H1 (cell line): ENCODE data around the gene ERICH3. TPM values are rescaled to one million over a fixed set of nuclear protein-coding genes. Genes with fewer than 3 reads are reported as not detected.

ENCODE experiments used
- CTCF ChIA-PET: fragments of 300-600 bp; sonication (Branson Sonifier 250); formaldehyde crosslinking; loops from one replicate; lab custom pipeline; 2021; ENCODE audit not compliant: partially characterized antibody; lab: Charles Lee
- POLR2A ChIA-PET: fragments of 300-600 bp; sonication (Branson Sonifier 250); formaldehyde crosslinking; loops from one replicate; lab custom pipeline; 2021; ENCODE audit warnings: inconsistent platforms; ENCODE audit not compliant: partially characterized antibody; lab: Charles Lee
- DNase-seq, 2 experiments: peaks; one replicate each; pipeline versions ENCODE4 v3.0.0 to v3.0.0-alpha.2; 2010 to 2022; ENCODE audit warnings: low spot score in 2 of 2, low read depth in 1 of 2, mixed read lengths in 1 of 2
- FAIRE-seq: peaks from 2 replicates; lab custom pipeline; 2011; peaks lifted over from hg19 to GRCh38; lab: Jason Lieb, UNC
- H2AFZ ChIP-seq: 2 replicates; pipeline ENCODE4 v1.8.1; 2012; ENCODE audit warnings: low read length, inconsistent platforms
- H2AK5ac ChIP-seq: 2 replicates; pipeline ENCODE4 v1.6.1; 2013; ENCODE audit warnings: low read depth, low read length
- H2BK120ac ChIP-seq: replicated peaks from 2 replicates; pipeline ENCODE3; 2013; ENCODE audit warnings: low read depth, low read length, inconsistent platforms
- H2BK12ac ChIP-seq: 2 replicates; pipeline ENCODE4 v1.6.1; 2013; ENCODE audit warnings: low read depth, low read length
- H2BK15ac ChIP-seq: 2 replicates; pipeline ENCODE4 v1.6.1; 2013; ENCODE audit warnings: low read length
- H2BK20ac ChIP-seq: 2 replicates; pipeline ENCODE4 v1.6.1; 2013; ENCODE audit warnings: low read length
- H2BK5ac ChIP-seq: 2 replicates; pipeline ENCODE4 v1.6.1; 2013; ENCODE audit warnings: low read depth, low read length
- H3K14ac ChIP-seq: 2 replicates; pipeline ENCODE4 v1.6.1; 2013; ENCODE audit warnings: inconsistent platforms; ENCODE audit not compliant: insufficient read length
- H3K18ac ChIP-seq: 2 replicates; pipeline ENCODE4 v1.6.1; 2013; ENCODE audit warnings: low read length; ENCODE audit errors: extremely low read depth
- H3K23ac ChIP-seq: 2 replicates; pipeline ENCODE4 v1.6.1; 2013; ENCODE audit warnings: inconsistent platforms; ENCODE audit not compliant: insufficient read length
- H3K23me2 ChIP-seq: 2 replicates; pipeline ENCODE4 v1.6.1; 2013; ENCODE audit warnings: low read depth, low read length
- H3K27ac ChIP-seq: 2 replicates; pipeline ENCODE4 v1.6.1; 2011; ENCODE audit warnings: low read depth, low read length, inconsistent platforms
- H3K27me3 ChIP-seq, 4 experiments: replicated peaks in 1 of 4; 1 replicate in 1 of 4; 2 replicates in 3 of 4; pipeline versions ENCODE4 v1.6.1 to v1.8.1; 2011 to 2013; ENCODE audit warnings: low read length in 3 of 4, mild to moderate bottlenecking in 3 of 4, inconsistent platforms in 2 of 4, mixed read lengths in 2 of 4, moderate library complexity in 1 of 4; ENCODE audit not compliant: control insufficient read depth in 3 of 4, insufficient read depth in 3 of 4; ENCODE audit errors: extremely low read depth in 1 of 4
- H3K36me3 ChIP-seq, 4 experiments: 2 replicates each; pipeline versions ENCODE4 v1.6.1 to v1.8.1; 2011 to 2013; ENCODE audit warnings: mild to moderate bottlenecking in 4 of 4, low read length in 3 of 4, moderate library complexity in 2 of 4, control low read depth in 1 of 4, inconsistent platforms in 1 of 4; ENCODE audit not compliant: insufficient read depth in 4 of 4, control insufficient read depth in 2 of 4
- H3K4ac ChIP-seq: replicated peaks from 2 replicates; pipeline ENCODE3; 2013; ENCODE audit warnings: low read length, low read depth, mixed read lengths, inconsistent platforms; ENCODE audit not compliant: insufficient read length
- H3K4me1 ChIP-seq, 4 experiments: replicated peaks in 1 of 4; 1 replicate in 1 of 4; 2 replicates in 3 of 4; pipeline versions ENCODE4 v1.6.1 to v1.8.1; 2011 to 2013; ENCODE audit warnings: low read length in 3 of 4, inconsistent platforms in 2 of 4, mixed read lengths in 1 of 4; ENCODE audit not compliant: insufficient read depth in 4 of 4, control insufficient read depth in 3 of 4
- H3K4me2 ChIP-seq, 2 experiments: 2 replicates each; pipeline versions ENCODE4 v1.6.1 to v1.8.1; 2011 to 2013; ENCODE audit warnings: low read depth in 2 of 2, low read length in 2 of 2, control low read depth in 1 of 2, inconsistent platforms in 1 of 2, mild to moderate bottlenecking in 1 of 2; ENCODE audit not compliant: insufficient read depth in 1 of 2
- H3K4me3 ChIP-seq, 4 experiments: fragments of 200-600, 300-600 bp in 1 of 4; sonication (generic), shearing (Covaris generic), sonication (Bioruptor Twin) in 1 of 4; 2 replicates each; pipeline versions ENCODE4 v1.5.1 to v1.8.1; 2011 to 2016; ENCODE audit warnings: low read length in 4 of 4, low read depth in 3 of 4, control low read depth in 2 of 4, inconsistent platforms in 2 of 4, mild to moderate bottlenecking in 2 of 4, mixed read lengths in 1 of 4, moderate library complexity in 1 of 4; ENCODE audit not compliant: insufficient read depth in 2 of 4; ENCODE audit errors: extremely low read depth in 1 of 4
- H3K56ac ChIP-seq: replicated peaks from 2 replicates; pipeline ENCODE3; 2013; ENCODE audit warnings: low read depth, mild to moderate bottlenecking, mixed read lengths, low read length, inconsistent platforms; ENCODE audit not compliant: insufficient read length
- H3K79me1 ChIP-seq: 2 replicates; pipeline ENCODE4 v1.6.1; 2013; ENCODE audit warnings: low read depth, low read length, control low read depth
- H3K79me2 ChIP-seq, 2 experiments: 2 replicates each; pipeline versions ENCODE4 v1.6.1 to v1.8.1; 2012 to 2013; ENCODE audit warnings: low read length in 2 of 2, mild to moderate bottlenecking in 2 of 2, inconsistent platforms in 1 of 2; ENCODE audit not compliant: insufficient read depth in 2 of 2, control insufficient read depth in 1 of 2
- H3K9ac ChIP-seq, 4 experiments: replicated peaks in 1 of 4; 1 replicate in 1 of 4; 2 replicates in 3 of 4; pipeline versions ENCODE4 v1.6.1 to v1.8.1; 2011 to 2013; ENCODE audit warnings: low read depth in 3 of 4, low read length in 3 of 4, control low read depth in 2 of 4, mild to moderate bottlenecking in 2 of 4, moderate library complexity in 2 of 4, inconsistent platforms in 1 of 4; ENCODE audit errors: extremely low read depth in 1 of 4
- H3K9me3 ChIP-seq, 2 experiments: 2 replicates each; pipeline versions ENCODE4 v1.6.1 to v1.8.1; 2012 to 2013; ENCODE audit warnings: mild to moderate bottlenecking in 2 of 2, moderate library complexity in 2 of 2, control low read depth in 1 of 2, inconsistent platforms in 1 of 2, low read depth in 1 of 2, low read length in 1 of 2, mixed read lengths in 1 of 2; ENCODE audit not compliant: insufficient read depth in 2 of 2
- H4K20me1 ChIP-seq, 2 experiments: replicated peaks in 1 of 2; 2 replicates each; pipeline versions ENCODE3 to v1.8.1; 2011 to 2013; ENCODE audit warnings: inconsistent platforms in 2 of 2, low read length in 2 of 2, mild to moderate bottlenecking in 1 of 2; ENCODE audit not compliant: insufficient read depth in 2 of 2, control insufficient read depth in 1 of 2
- H4K5ac ChIP-seq: 2 replicates; pipeline ENCODE4 v1.6.1; 2013; ENCODE audit warnings: low read length, low read depth, mixed read lengths, inconsistent platforms; ENCODE audit not compliant: insufficient read length
- H4K8ac ChIP-seq: 2 replicates; pipeline ENCODE4 v1.8.0; 2013; ENCODE audit warnings: mild to moderate bottlenecking, moderate library complexity, low read length, inconsistent platforms; ENCODE audit not compliant: insufficient read depth; ENCODE audit errors: extremely low read depth
- H4K91ac ChIP-seq: replicated peaks from 2 replicates; pipeline ENCODE3; 2013; ENCODE audit warnings: low read length, mixed read lengths, inconsistent platforms; ENCODE audit not compliant: insufficient read length
- ASH2L ChIP-seq: fragments of 200-600, 300-600 bp; sonication (generic); IDR thresholded peaks from one replicate; pipeline ENCODE4 v1.7.1; 2017; ENCODE audit warnings: low read length
- BRCA1 ChIP-seq: IDR thresholded peaks from 2 replicates; pipeline ENCODE4 v1.6.1; 2012; ENCODE audit warnings: low read depth, low read length, improper control_type of control experiment
- CEBPB ChIP-seq: IDR thresholded peaks from 2 replicates; pipeline ENCODE4 v1.6.1; 2012; ENCODE audit warnings: low read depth, low read length
- CHD1 ChIP-seq: IDR thresholded peaks from 2 replicates; pipeline ENCODE4 v1.6.1; 2012; ENCODE audit warnings: low read depth, low read length, improper control_type of control experiment
- EZH2 ChIP-seq: fragments of 200-600 bp; sonication (generic); IDR thresholded peaks from 2 replicates; pipeline ENCODE4 v1.7.1; 2012; ENCODE audit warnings: low read depth, mild to moderate bottlenecking, moderate library complexity, low read length, inconsistent platforms; ENCODE audit not compliant: severe bottlenecking
- FOSL1 ChIP-seq: IDR thresholded peaks from 2 replicates; pipeline ENCODE4 v1.6.1; 2011; ENCODE audit warnings: mild to moderate bottlenecking, low read depth, low read length, moderate library complexity; ENCODE audit not compliant: insufficient read depth
- KDM5A ChIP-seq: fragments of 200-600 bp; IDR thresholded peaks from 2 replicates; pipeline ENCODE4 v1.7.1; 2012; ENCODE audit warnings: mild to moderate bottlenecking, low read length, inconsistent platforms, mixed read lengths
- PHF8 ChIP-seq: fragments of 200-600 bp; sonication (generic); conservative IDR thresholded peaks from 2 replicates; pipeline ENCODE4 v1.7.1; 2012; ENCODE audit warnings: low read depth, mild to moderate bottlenecking, inconsistent platforms, low read length, moderate library complexity
- TAF7 ChIP-seq: optimal IDR thresholded peaks from 2 replicates; pipeline ENCODE3; 2011; ENCODE audit warnings: low read depth, mild to moderate bottlenecking, inconsistent platforms, low read length, moderate library complexity, borderline replicate concordance
- TCF12 ChIP-seq: IDR thresholded peaks from 2 replicates; pipeline ENCODE4 v1.6.1; 2011; ENCODE audit warnings: low read depth, mild to moderate bottlenecking, low read length
- WGBS, 2 experiments: shearing (Covaris generic) in 1 of 2; methylation state at CpG; one replicate each; pipeline versions ENCODE4 v1.1.6 to v1.1.7; 2013 to 2015; ENCODE audit warnings: low lambda C conversion rate in 2 of 2, mixed read lengths in 2 of 2, inconsistent platforms in 1 of 2, low coverage in 1 of 2, missing lambda C conversion rate in 1 of 2; ENCODE audit not compliant: insufficient replicate concordance in 2 of 2, insufficient coverage in 1 of 2, insufficient read length in 1 of 2; ENCODE audit errors: extremely low coverage in 1 of 2, missing lambda C conversion rate in 1 of 2; 5-methylcytosine and 5-hydroxymethylcytosine counted together
- polyA plus RNA-seq, 7 experiments: library from polyadenylated mRNA; depleted of rRNA in 3 of 7; stranded (reverse) in 5 of 7; unstranded in 2 of 7; fragments of >200 nt in 5 of 7; fragments of 200-250 nt in 2 of 7; gene quantifications; 1 replicate in 5 of 7; 2 replicates in 1 of 7; 4 replicates in 1 of 7; pipeline versions ENCODE4 v1.2.1 to v1.2.3, GENCODE V29; 2011 to 2013; ENCODE audit warnings: missing spikeins in 2 of 7, mixed read lengths in 2 of 7
- total RNA-seq: library from RNA; stranded (reverse); fragmentation: NEBNext Ultra II Directional; extraction: Animal tissue kit (Norgen Biotek cat#: 25700); gene quantifications from 2 replicates; pipeline ENCODE4 v1.2.1, GENCODE V29; 2021
- TF ChIP-seq, protein P1 (sequence below): IDR thresholded peaks from 2 replicates; pipeline ENCODE4 v1.6.1; 2012; ENCODE audit warnings: low read length, inconsistent platforms
- TF ChIP-seq, protein P2 (sequence below): IDR thresholded peaks from 2 replicates; pipeline ENCODE4 v1.6.1; 2011; ENCODE audit warnings: low read length, improper control_type of control experiment

Gene ERICH3
- total and polyA plus RNA-seq, 2 of the 8 experiments (the other 6 are each of a cell fraction or from before 2014, with no cell fraction given): 0.02 TPM; not detected in 1

DNA sequence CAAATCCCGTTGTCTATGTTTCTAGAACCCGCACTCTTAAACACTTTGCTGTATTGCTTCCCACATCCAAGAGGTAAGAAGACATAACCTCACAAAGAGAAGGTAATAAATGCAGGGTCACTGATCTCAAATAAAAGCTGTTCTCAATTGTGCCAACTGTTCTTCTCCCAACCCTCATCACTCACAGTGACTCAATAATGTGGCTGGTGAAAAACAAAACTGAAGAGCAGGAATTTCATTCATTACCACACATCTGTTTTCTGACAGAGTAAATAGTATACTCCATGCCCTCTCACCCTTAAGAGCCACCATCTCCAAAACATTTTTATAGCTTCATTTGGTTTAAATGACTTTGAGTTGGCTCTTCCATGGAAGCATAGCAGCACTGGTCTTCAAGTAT, 6.2 kb upstream of the ERICH3 start:
- DNase-seq: no peak
- H2AK5ac ChIP-seq: no peak overlapping the region
- TF ChIP-seq FOSL1 (no peak), TAF7 (no peak), KDM5A (no peak), BRCA1 (no peak), CHD1 (no peak), EZH2 (no peak), ASH2L (no peak), CEBPB (no peak), PHF8 (no peak), TCF12 (no peak)
- TF ChIP-seq, protein P1, sequence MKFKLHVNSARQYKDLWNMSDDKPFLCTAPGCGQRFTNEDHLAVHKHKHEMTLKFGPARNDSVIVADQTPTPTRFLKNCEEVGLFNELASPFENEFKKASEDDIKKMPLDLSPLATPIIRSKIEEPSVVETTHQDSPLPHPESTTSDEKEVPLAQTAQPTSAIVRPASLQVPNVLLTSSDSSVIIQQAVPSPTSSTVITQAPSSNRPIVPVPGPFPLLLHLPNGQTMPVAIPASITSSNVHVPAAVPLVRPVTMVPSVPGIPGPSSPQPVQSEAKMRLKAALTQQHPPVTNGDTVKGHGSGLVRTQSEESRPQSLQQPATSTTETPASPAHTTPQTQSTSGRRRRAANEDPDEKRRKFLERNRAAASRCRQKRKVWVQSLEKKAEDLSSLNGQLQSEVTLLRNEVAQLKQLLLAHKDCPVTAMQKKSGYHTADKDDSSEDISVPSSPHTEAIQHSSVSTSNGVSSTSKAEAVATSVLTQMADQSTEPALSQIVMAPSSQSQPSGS: no peak
- TF ChIP-seq, protein P2, sequence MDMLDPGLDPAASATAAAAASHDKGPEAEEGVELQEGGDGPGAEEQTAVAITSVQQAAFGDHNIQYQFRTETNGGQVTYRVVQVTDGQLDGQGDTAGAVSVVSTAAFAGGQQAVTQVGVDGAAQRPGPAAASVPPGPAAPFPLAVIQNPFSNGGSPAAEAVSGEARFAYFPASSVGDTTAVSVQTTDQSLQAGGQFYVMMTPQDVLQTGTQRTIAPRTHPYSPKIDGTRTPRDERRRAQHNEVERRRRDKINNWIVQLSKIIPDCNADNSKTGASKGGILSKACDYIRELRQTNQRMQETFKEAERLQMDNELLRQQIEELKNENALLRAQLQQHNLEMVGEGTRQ: no peak

More for the DNA sequence above, 6.2 kb upstream of the ERICH3 start:
- no peak overlapping the region for H3K14ac ChIP-seq
- H4K91ac ChIP-seq: no peak overlapping the region
- no peak for FAIRE-seq
- H3K56ac ChIP-seq: no peak overlapping the region
- H4K20me1 ChIP-seq: no peaks in the 10 kb centered on the region
- no peak overlapping the region for H3K4ac ChIP-seq
- H3K9me3 ChIP-seq: no peaks in the 10 kb centered on the region
- H3K4me3 ChIP-seq: no peak overlapping the region
- H2BK15ac ChIP-seq: no peak overlapping the region
- no peaks in the 10 kb centered on the region for H3K36me3 ChIP-seq
- no peaks in the 10 kb centered on the region for H3K79me1 ChIP-seq
- H3K27ac ChIP-seq: no peak overlapping the region
- no peak overlapping the region for H4K5ac ChIP-seq
- H2AFZ ChIP-seq: no peak overlapping the region
- no peak overlapping the region for H2BK120ac ChIP-seq
- ChIA-PET CTCF (interaction anchor here (1.0 to 3.4 kb wide), 2 partner anchors 10 to 176 kb away, joined by 6 to 23 read pairs; no protein-coding TSS in a partner anchor), POLR2A (no interaction called here)
- no peak overlapping the region for H2BK12ac ChIP-seq
- no peak overlapping the region for H2BK5ac ChIP-seq
- no peak overlapping the region for H3K9ac ChIP-seq
- H3K79me2 ChIP-seq: no peaks in the 10 kb centered on the region
- no peak overlapping the region for H3K18ac ChIP-seq
- no peak overlapping the region for H3K23ac ChIP-seq
- H3K27me3 ChIP-seq: peaks cover 0 to under 1% (median 0%) of the 10 kb centered on the region in 4 experiments; a peak in 1 of 7 replicates
- no peak overlapping the region for H4K8ac ChIP-seq
- no peak overlapping the region for H2BK20ac ChIP-seq
- H3K23me2 ChIP-seq: no peaks in the 10 kb centered on the region
- no peak overlapping the region for H3K4me2 ChIP-seq
- 97% methylated on average over 2 of the region's 2 CpGs; no CpG with 5 or more reads in 1 of the 2 experiments for WGBS, 2 experiments
- no peaks in the 10 kb centered on the region for H3K4me1 ChIP-seq
